Measurements from ENCODE around the gene DCDC2B.
A peak's percentile ranks its signal among the peaks of the same experiment; 100 is the strongest.

DCDC2B gene

GRCh38 chr1:32197837-32198236 is 11.1 kb upstream of the DCDC2B start:
- H3K4ac ChIP-seq (ENCODE audit: low read depth, low read length) = no peak overlapping the region
- H3K56ac ChIP-seq (ENCODE audit: low read length) = no peak overlapping the region
- DNase-seq = no peak
- no CpG with 5 or more reads among the region's 6 CpGs for WGBS (ENCODE audit: extremely low coverage, insufficient coverage, low lambda C conversion rate)
- H2AK5ac ChIP-seq (ENCODE audit: low read length) = no peak overlapping the region
- H4K8ac ChIP-seq (ENCODE audit: low read depth, low read length) = no peak overlapping the region
- peaks cover 7% of the 10 kb centered on the region for H3K4me1 ChIP-seq (ENCODE audit: control insufficient read depth, low read depth, low read length)
- no peak overlapping the region for H2BK120ac ChIP-seq (ENCODE audit: low read depth, low read length)
- no peak overlapping the region for H2BK15ac ChIP-seq (replicated peaks; ENCODE audit: low read depth)
- H4K5ac ChIP-seq (ENCODE audit: low read length) = no peak overlapping the region
- H3K27me3 ChIP-seq (ENCODE audit: insufficient read depth, low read length, poor library complexity) = no peaks in the 10 kb centered on the region
- H3K36me3 ChIP-seq (ENCODE audit: control insufficient read depth, insufficient read depth, low read length) = peaks cover 27% of the 10 kb centered on the region
- no peak overlapping the region for H3K23ac ChIP-seq (ENCODE audit: low read length)
- no peak overlapping the region for H3K4me3 ChIP-seq (ENCODE audit: low read length)
- H3K4me2 ChIP-seq (ENCODE audit: low read length) = no peak overlapping the region
- H3K79me2 ChIP-seq (ENCODE audit: control insufficient read depth, insufficient read depth, low read length) = no peaks in the 10 kb centered on the region
- no peak overlapping the region for H3K18ac ChIP-seq (ENCODE audit: low read length)
- H2BK5ac ChIP-seq (ENCODE audit: low read length) = no peak overlapping the region
- H3K79me1 ChIP-seq (ENCODE audit: low read length) = no peaks in the 10 kb centered on the region
- no peak overlapping the region for H3K9ac ChIP-seq (ENCODE audit: low read length)
- no peak overlapping the region for H3K27ac ChIP-seq (ENCODE audit: low read depth, low read length)

GRCh38 chr1:32198237-32199042 is 10.4 kb upstream of the DCDC2B start:
- peaks cover 23% of the 10 kb centered on the region for H3K36me3 ChIP-seq (ENCODE audit: control insufficient read depth, insufficient read depth, low read length)
- WGBS (ENCODE audit: extremely low coverage, insufficient coverage, low lambda C conversion rate) = no CpG with 5 or more reads among the region's 3 CpGs
- H3K79me1 ChIP-seq (ENCODE audit: low read length) = no peaks in the 10 kb centered on the region
- no peak overlapping the region for H4K8ac ChIP-seq (ENCODE audit: low read depth, low read length)
- H4K5ac ChIP-seq (ENCODE audit: low read length) = no peak overlapping the region
- no peak overlapping the region for H2BK120ac ChIP-seq (ENCODE audit: low read depth, low read length)
- no peak overlapping the region for H2BK5ac ChIP-seq (ENCODE audit: low read length)
- no peak overlapping the region for H3K4me3 ChIP-seq (ENCODE audit: low read length)
- H3K27ac ChIP-seq (ENCODE audit: low read depth, low read length) = no peak overlapping the region
- H3K23ac ChIP-seq (ENCODE audit: low read length) = no peak overlapping the region
- H3K4me2 ChIP-seq (ENCODE audit: low read length) = no peak overlapping the region
- H2AK5ac ChIP-seq (ENCODE audit: low read length) = no peak overlapping the region
- DNase-seq = no peak
- H3K56ac ChIP-seq (ENCODE audit: low read length) = no peak overlapping the region
- no peak overlapping the region for H3K4ac ChIP-seq (ENCODE audit: low read depth, low read length)
- no peaks in the 10 kb centered on the region for H3K79me2 ChIP-seq (ENCODE audit: control insufficient read depth, insufficient read depth, low read length)
- no peak overlapping the region for H3K18ac ChIP-seq (ENCODE audit: low read length)
- no peak overlapping the region for H3K9ac ChIP-seq (ENCODE audit: low read length)
- H3K4me1 ChIP-seq (ENCODE audit: control insufficient read depth, low read depth, low read length) = peaks cover 7% of the 10 kb centered on the region
- H3K27me3 ChIP-seq (ENCODE audit: insufficient read depth, low read length, poor library complexity) = no peaks in the 10 kb centered on the region
- H2BK15ac ChIP-seq (replicated peaks; ENCODE audit: low read depth) = no peak overlapping the region

DNA sequence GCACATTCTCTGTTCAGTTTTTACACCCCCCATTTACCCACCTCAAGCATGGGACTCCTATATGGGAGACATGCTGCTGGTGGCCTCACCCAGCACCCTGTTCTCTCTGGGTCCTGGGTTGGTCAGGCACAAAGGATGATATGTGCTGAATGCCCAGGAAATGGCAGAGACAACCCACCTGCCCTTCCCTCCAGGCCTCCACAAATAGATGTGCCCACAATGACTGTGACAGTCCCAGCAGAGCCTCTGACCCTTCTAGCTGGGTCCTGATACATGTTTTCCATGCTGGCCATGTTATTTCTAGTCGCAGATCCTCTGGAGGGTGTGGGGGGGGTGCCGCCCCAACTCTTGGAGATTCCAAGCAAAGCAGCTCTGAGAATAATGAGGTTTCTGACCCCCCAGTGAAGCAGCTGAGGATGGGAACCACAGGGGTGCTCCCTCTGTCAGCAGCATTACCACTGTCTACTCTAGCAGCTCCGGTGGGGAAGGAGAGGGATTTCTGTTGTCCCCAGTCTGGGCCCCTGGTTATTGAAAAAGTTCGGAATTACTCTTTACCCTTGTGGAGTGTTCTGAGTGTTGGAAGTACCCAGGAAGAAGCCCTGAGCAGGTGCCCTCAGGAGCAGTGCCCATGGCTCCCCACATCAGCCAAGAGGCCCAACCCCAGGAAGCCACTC is 9.7 kb upstream of the DCDC2B start:
- H2BK5ac ChIP-seq (ENCODE audit: low read length) = no peak overlapping the region
- no peaks in the 10 kb centered on the region for H3K79me1 ChIP-seq (ENCODE audit: low read length)
- H3K18ac ChIP-seq (ENCODE audit: low read length) = no peak overlapping the region
- no peak overlapping the region for H4K5ac ChIP-seq (ENCODE audit: low read length)
- H3K36me3 ChIP-seq (ENCODE audit: control insufficient read depth, insufficient read depth, low read length) = peaks cover 18% of the 10 kb centered on the region
- DNase-seq = no peak
- peak overlapping the region; percentile 34 for H3K56ac ChIP-seq (ENCODE audit: low read length)
- no peak overlapping the region for H2AK5ac ChIP-seq (ENCODE audit: low read length)
- H3K4ac ChIP-seq (ENCODE audit: low read depth, low read length) = no peak overlapping the region
- WGBS (ENCODE audit: extremely low coverage, insufficient coverage, low lambda C conversion rate) = no CpG with 5 or more reads among the region's 4 CpGs
- no peak overlapping the region for H3K4me3 ChIP-seq (ENCODE audit: low read length)
- no peaks in the 10 kb centered on the region for H3K27me3 ChIP-seq (ENCODE audit: insufficient read depth, low read length, poor library complexity)
- H2BK120ac ChIP-seq (ENCODE audit: low read depth, low read length) = no peak overlapping the region
- H3K9ac ChIP-seq (ENCODE audit: low read length) = no peak overlapping the region
- no peak overlapping the region for H4K8ac ChIP-seq (ENCODE audit: low read depth, low read length)
- H3K4me1 ChIP-seq (ENCODE audit: control insufficient read depth, low read depth, low read length) = peaks cover 7% of the 10 kb centered on the region
- no peak overlapping the region for H2BK15ac ChIP-seq (replicated peaks; ENCODE audit: low read depth)
- no peak overlapping the region for H3K4me2 ChIP-seq (ENCODE audit: low read length)
- H3K79me2 ChIP-seq (ENCODE audit: control insufficient read depth, insufficient read depth, low read length) = no peaks in the 10 kb centered on the region
- H3K27ac ChIP-seq (ENCODE audit: low read depth, low read length) = no peak overlapping the region
- H3K23ac ChIP-seq (ENCODE audit: low read length) = no peak overlapping the region

GRCh38 chr1:32199717-32200072 is 9.2 kb upstream of the DCDC2B start:
- H3K4me2 ChIP-seq (ENCODE audit: low read length) = no peak overlapping the region
- no peak overlapping the region for H3K9ac ChIP-seq (ENCODE audit: low read length)
- H3K23ac ChIP-seq (ENCODE audit: low read length) = no peak overlapping the region
- H2BK5ac ChIP-seq (ENCODE audit: low read length) = no peak overlapping the region
- H4K8ac ChIP-seq (ENCODE audit: low read depth, low read length) = no peak overlapping the region
- peak overlapping the region; percentile 56 for H3K56ac ChIP-seq (ENCODE audit: low read length)
- H2AK5ac ChIP-seq (ENCODE audit: low read length) = no peak overlapping the region
- peaks cover 17% of the 10 kb centered on the region for H3K36me3 ChIP-seq (ENCODE audit: control insufficient read depth, insufficient read depth, low read length)
- H3K4me1 ChIP-seq (ENCODE audit: control insufficient read depth, low read depth, low read length) = peaks cover 7% of the 10 kb centered on the region
- peak; percentile 14 for DNase-seq
- H2BK120ac ChIP-seq (ENCODE audit: low read depth, low read length) = no peak overlapping the region
- no peak overlapping the region for H3K18ac ChIP-seq (ENCODE audit: low read length)
- no peaks in the 10 kb centered on the region for H3K79me1 ChIP-seq (ENCODE audit: low read length)
- no peak overlapping the region for H4K5ac ChIP-seq (ENCODE audit: low read length)
- H3K4ac ChIP-seq (ENCODE audit: low read depth, low read length) = no peak overlapping the region
- H3K79me2 ChIP-seq (ENCODE audit: control insufficient read depth, insufficient read depth, low read length) = no peaks in the 10 kb centered on the region
- no peak overlapping the region for H3K27ac ChIP-seq (ENCODE audit: low read depth, low read length)
- no peaks in the 10 kb centered on the region for H3K27me3 ChIP-seq (ENCODE audit: insufficient read depth, low read length, poor library complexity)
- no CpG with 5 or more reads among the region's 6 CpGs for WGBS (ENCODE audit: extremely low coverage, insufficient coverage, low lambda C conversion rate)
- H3K4me3 ChIP-seq (ENCODE audit: low read length) = no peak overlapping the region
- no peak overlapping the region for H2BK15ac ChIP-seq (replicated peaks; ENCODE audit: low read depth)

GRCh38 chr1:32200226-32201010 is 8.5 kb upstream of the DCDC2B start, which contains the start of gene CCDC28B:
CCDC28B (plus strand) TSS chr1:32200595; CDS start chr1:32201936, 1,341 bp downstream.
- WGBS (ENCODE audit: extremely low coverage, insufficient coverage, low lambda C conversion rate) = no CpG with 5 or more reads among the region's 34 CpGs
- no peak within 1 kb of the TSS for H2AK5ac ChIP-seq (ENCODE audit: low read length)
- H2BK15ac ChIP-seq (replicated peaks; ENCODE audit: low read depth) = no peak within 1 kb of the TSS
- no peak within 1 kb of the TSS for H2BK120ac ChIP-seq (ENCODE audit: low read depth, low read length)
- H3K4me2 ChIP-seq (ENCODE audit: low read length) = peak within 1 kb of the TSS; percentile 96
- H3K27ac ChIP-seq (ENCODE audit: low read depth, low read length) = no peak within 1 kb of the TSS
- H3K56ac ChIP-seq (ENCODE audit: low read length) = peak within 1 kb of the TSS; percentile 82
- H3K36me3 ChIP-seq (ENCODE audit: control insufficient read depth, insufficient read depth, low read length) = peaks cover 17% of the 10 kb centered on the region
- H3K4me1 ChIP-seq (ENCODE audit: control insufficient read depth, low read depth, low read length) = peaks cover 7% of the 10 kb centered on the region
- no peak within 1 kb of the TSS for H2BK5ac ChIP-seq (ENCODE audit: low read length)
- H3K4me3 ChIP-seq (ENCODE audit: low read length) = peak within 1 kb of the TSS; percentile 13
- no peaks in the 10 kb centered on the region for H3K79me1 ChIP-seq (ENCODE audit: low read length)
- H3K79me2 ChIP-seq (ENCODE audit: control insufficient read depth, insufficient read depth, low read length) = no peaks in the 10 kb centered on the region
- H3K18ac ChIP-seq (ENCODE audit: low read length) = peak within 1 kb of the TSS; percentile 11
- peak; percentile 83 for DNase-seq
- no peaks in the 10 kb centered on the region for H3K27me3 ChIP-seq (ENCODE audit: insufficient read depth, low read length, poor library complexity)
- peak within 1 kb of the TSS; percentile 80 for H3K23ac ChIP-seq (ENCODE audit: low read length)
- no peak within 1 kb of the TSS for H3K4ac ChIP-seq (ENCODE audit: low read depth, low read length)
- H3K9ac ChIP-seq (ENCODE audit: low read length) = peak within 1 kb of the TSS; percentile 48
- no peak within 1 kb of the TSS for H4K5ac ChIP-seq (ENCODE audit: low read length)
- no peak within 1 kb of the TSS for H4K8ac ChIP-seq (ENCODE audit: low read depth, low read length)
